Spinal cord (tissue), 10 donors: Measurements from ENCODE around the gene LPIN1. TPM values are rescaled to one million over a fixed set of nuclear protein-coding genes. Genes with fewer than 3 reads are reported as not detected.
"Not testable (repeated sequence)": the region's sequence is repeated elsewhere in the genome, so short reads cannot be mapped to it uniquely, and the experiment has no call there.

ENCODE experiments used
- DNase-seq, 6 donors: peaks; one replicate each; pipeline versions ENCODE4 v3.0.0 to v3.0.0-alpha.2; 2013 to 2015; ENCODE audit warnings: low spot score in 6 of 6, low read depth in 4 of 6
- H3K27ac ChIP-seq: one replicate; pipeline ENCODE4 v1.5.1; 2013; ENCODE audit warnings: low read depth, low read length, control low read depth
- H3K27me3 ChIP-seq: one replicate; pipeline ENCODE4 v1.6.1; 2013; ENCODE audit warnings: low read length; ENCODE audit not compliant: control insufficient read depth, insufficient read depth
- H3K36me3 ChIP-seq: one replicate; pipeline ENCODE4 v1.6.1; 2013; ENCODE audit warnings: low read length; ENCODE audit not compliant: control insufficient read depth, insufficient read depth
- H3K4me1 ChIP-seq: one replicate; pipeline ENCODE4 v1.6.1; 2013; ENCODE audit warnings: low read length; ENCODE audit not compliant: control insufficient read depth, insufficient read depth
- H3K4me3 ChIP-seq: one replicate; pipeline ENCODE4 v1.5.1; 2013; ENCODE audit warnings: low read depth, low read length, control low read depth
- H3K9me3 ChIP-seq: one replicate; pipeline ENCODE4 v1.6.1; 2013; ENCODE audit warnings: low read length; ENCODE audit not compliant: control insufficient read depth, insufficient read depth
- WGBS: methylation state at CpG from one replicate; pipeline ENCODE4 v1.1.5; 2013; ENCODE audit warnings: missing lambda C conversion rate; ENCODE audit not compliant: insufficient coverage; 5-methylcytosine and 5-hydroxymethylcytosine counted together
- polyA plus RNA-seq, 2 donors: library from polyadenylated mRNA; unstranded; fragments of 120-200 nt; gene quantifications; one replicate each; pipeline ENCODE4 v1.2.1, GENCODE V29; 2013; ENCODE audit not compliant: insufficient read length in 2 of 2
- total RNA-seq, 2 donors: library from RNA; depleted of rRNA in 1 of 2; stranded (reverse); fragments of 120-200 nt in 1 of 2; fragments of >200 nt in 1 of 2; gene quantifications; one replicate each; pipeline versions ENCODE4 v1.2.3 to v1.2.4, GENCODE V29; 2013 to 2014
- donor health status: healthy.

LPIN1 gene
- total and polyA plus RNA-seq, 4 donors = 32.9 to 40.8 (median 34.4) TPM

GRCh38 chr2:11724151-11724550, 22.3 kb upstream of the LPIN1 start:
- Histone ChIP-seq H3K27ac (no peak overlapping the region), H3K9me3 (no peaks in the 10 kb centered on the region), H3K36me3 (no peaks in the 10 kb centered on the region), H3K4me1 (peaks cover 4% of the 10 kb centered on the region), H3K4me3 (no peak overlapping the region), H3K27me3 (no peaks in the 10 kb centered on the region)
- no peak for DNase-seq
- 84% methylated on average over 5 of the region's 7 CpGs for WGBS

GRCh38 chr2:11726384-11726783, 20.0 kb upstream of the LPIN1 start:
- Histone ChIP-seq H3K4me1 (no peaks in the 10 kb centered on the region), H3K36me3 (no peaks in the 10 kb centered on the region), H3K4me3 (no peak overlapping the region), H3K27me3 (no peaks in the 10 kb centered on the region), H3K27ac (no peak overlapping the region), H3K9me3 (no peaks in the 10 kb centered on the region)
- peak in 1 of 6 donors; percentile 75 for DNase-seq
- WGBS = 62% methylated on average over 6 of the region's 7 CpGs

- H3K4me3 ChIP-seq = no peak overlapping the region
- no CpG with 5 or more reads among the region's 2 CpGs for WGBS
- H3K36me3 ChIP-seq = no peaks in the 10 kb centered on the region
- H3K27me3 ChIP-seq = no peaks in the 10 kb centered on the region
- DNase-seq = no peak
- no peak overlapping the region for H3K27ac ChIP-seq
- no peaks in the 10 kb centered on the region for H3K9me3 ChIP-seq
- no peaks in the 10 kb centered on the region for H3K4me1 ChIP-seq
These were observed 16.8 kb upstream of the LPIN1 start for GRCh38 chr2:11729362-11730212.

- H3K4me1 ChIP-seq, H3K9me3 ChIP-seq, DNase-seq, H3K27ac ChIP-seq, H3K27me3 ChIP-seq, H3K4me3 ChIP-seq, H3K36me3 ChIP-seq: not testable (repeated sequence)
- WGBS = 80% methylated on average over 1 of the region's 4 CpGs
These were observed 15.0 kb upstream of the LPIN1 start for GRCh38 chr2:11731214-11731984.

- Histone ChIP-seq H3K27ac (no peak overlapping the region), H3K36me3 (no peaks in the 10 kb centered on the region), H3K4me1 (no peaks in the 10 kb centered on the region), H3K4me3 (no peak overlapping the region), H3K27me3 (no peaks in the 10 kb centered on the region), H3K9me3 (no peaks in the 10 kb centered on the region)
- no CpG with 5 or more reads among the region's 2 CpGs for WGBS
- no peak for DNase-seq
These were observed 13.8 kb upstream of the LPIN1 start for GRCh38 chr2:11732587-11732986.

GRCh38 chr2:11737852-11738251, 8.6 kb upstream of the LPIN1 start:
- not testable (repeated sequence) for H3K27ac ChIP-seq, H3K4me1 ChIP-seq, H3K27me3 ChIP-seq, DNase-seq, H3K36me3 ChIP-seq, H3K4me3 ChIP-seq, H3K9me3 ChIP-seq
- WGBS = no CpG with 5 or more reads among the region's 2 CpGs

- WGBS = 75% methylated on average over 7 of the region's 8 CpGs
- Histone ChIP-seq H3K4me1 (peaks cover 6% of the 10 kb centered on the region), H3K9me3 (no peaks in the 10 kb centered on the region), H3K27ac (no peak overlapping the region), H3K4me3 (no peak overlapping the region), H3K27me3 (no peaks in the 10 kb centered on the region), H3K36me3 (no peaks in the 10 kb centered on the region)
- DNase-seq = peak in 1 of 6 donors; percentile 48
These were observed 7.6 kb upstream of the LPIN1 start for GRCh38 chr2:11738589-11739436.

GRCh38 chr2:11740723-11741122, 5.7 kb upstream of the LPIN1 start:
- Histone ChIP-seq H3K27ac (no peak overlapping the region), H3K27me3 (no peaks in the 10 kb centered on the region), H3K36me3 (no peaks in the 10 kb centered on the region), H3K4me1 (peaks cover 20% of the 10 kb centered on the region), H3K4me3 (no peak overlapping the region), H3K9me3 (no peaks in the 10 kb centered on the region)
- WGBS = 75% methylated on average over 3 of the region's 3 CpGs
- no peak for DNase-seq

GRCh38 chr2:11742317-11742701, 4.1 kb upstream of the LPIN1 start:
- H3K27ac ChIP-seq = no peak overlapping the region
- DNase-seq = no peak
- no peaks in the 10 kb centered on the region for H3K36me3 ChIP-seq
- peaks cover 31% of the 10 kb centered on the region for H3K4me1 ChIP-seq
- no peak overlapping the region for H3K4me3 ChIP-seq
- WGBS = 78% methylated on average over 3 of the region's 4 CpGs
- H3K9me3 ChIP-seq = no peaks in the 10 kb centered on the region
- no peaks in the 10 kb centered on the region for H3K27me3 ChIP-seq
